SK-N-MC (cell line): ENCODE data around the gene CEP290.

Experiments used
- FOXP2 ChIP-seq: optimal IDR thresholded peaks from 2 replicates; pipeline ENCODE3; 2011; ENCODE audit warnings: mild to moderate bottlenecking, moderate library complexity; ENCODE audit not compliant: insufficient read depth; ENCODE audit errors: extremely low read length, control extremely low read depth
- POLR2AphosphoS5 ChIP-seq: IDR thresholded peaks from 2 replicates; pipeline ENCODE4 v1.6.1; 2012; ENCODE audit warnings: mild to moderate bottlenecking, low read depth, low read length, borderline replicate concordance

DNA sequence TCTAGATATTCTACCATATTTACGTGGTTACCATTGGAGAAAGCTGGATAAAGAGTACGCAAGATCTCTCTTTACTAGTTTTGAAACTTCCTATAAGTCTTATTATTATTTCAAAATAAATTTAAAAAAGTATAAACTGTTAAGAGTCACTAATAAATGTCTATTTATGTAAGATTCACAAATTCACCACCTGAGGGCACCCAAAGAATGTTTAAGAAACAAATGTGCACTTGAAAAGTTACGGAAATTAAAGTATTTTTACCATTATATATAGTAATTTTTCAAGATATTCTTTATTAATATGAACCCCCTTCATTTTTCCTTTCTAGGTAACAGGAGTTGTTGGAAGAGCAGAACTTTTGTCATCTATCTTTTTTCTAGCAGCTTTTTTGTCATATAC, 12.1 kb upstream of the CEP290 start:
- TF ChIP-seq POLR2AphosphoS5 (no peak), FOXP2 (no peak)
